Measurements from ENCODE around the gene SOX6. TPM values are rescaled to one million over a fixed set of nuclear protein-coding genes. Genes with fewer than 3 reads are reported as not detected.
"Not testable (repeated sequence)": the region's sequence is repeated elsewhere in the genome, so short reads cannot be mapped to it uniquely, and the experiment has no call there.

SOX6 gene
- total RNA-seq, 1 experiment from 2014 or later = 18.4 TPM

DNA sequence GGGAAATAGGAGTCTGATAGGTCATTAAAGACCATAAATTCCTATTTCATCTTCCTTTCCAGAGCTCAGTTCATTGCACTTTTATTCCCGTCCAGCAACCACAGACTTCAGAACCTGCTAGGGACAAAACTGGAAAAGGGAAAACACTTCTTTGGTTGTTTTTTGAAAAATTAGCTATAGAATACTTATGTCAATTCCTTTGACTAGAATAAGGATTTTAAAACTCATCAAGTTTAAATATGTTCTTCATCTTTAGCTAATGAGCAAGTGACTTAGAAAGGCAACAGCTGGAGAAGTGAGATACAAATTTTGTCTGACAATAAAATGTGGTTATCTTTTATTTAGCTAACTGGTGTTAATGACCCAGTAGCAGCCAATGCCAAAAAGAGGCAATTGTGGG lies 206.9 kb downstream of the SOX6 start:
- no peak for DNase-seq
- Mint-ChIP-seq H3K27me3 (ENCODE audit: unreplicated experiment) (no peaks in the 10 kb centered on the region), H3K36me3 (ENCODE audit: insufficient read depth, unreplicated experiment) (no peaks in the 10 kb centered on the region), H3K4me3 (ENCODE audit: low read depth, unreplicated experiment) (no peak overlapping the region), H3K27ac (ENCODE audit: unreplicated experiment) (no peak overlapping the region), H3K4me1 (ENCODE audit: low read depth, unreplicated experiment) (peaks cover 24% of the 10 kb centered on the region), H3K9me3 (ENCODE audit: low read depth, unreplicated experiment) (no peaks in the 10 kb centered on the region)
- BruUV-seq (replicated peaks) = no TSS peak
- TF ChIP-seq, protein P1, sequence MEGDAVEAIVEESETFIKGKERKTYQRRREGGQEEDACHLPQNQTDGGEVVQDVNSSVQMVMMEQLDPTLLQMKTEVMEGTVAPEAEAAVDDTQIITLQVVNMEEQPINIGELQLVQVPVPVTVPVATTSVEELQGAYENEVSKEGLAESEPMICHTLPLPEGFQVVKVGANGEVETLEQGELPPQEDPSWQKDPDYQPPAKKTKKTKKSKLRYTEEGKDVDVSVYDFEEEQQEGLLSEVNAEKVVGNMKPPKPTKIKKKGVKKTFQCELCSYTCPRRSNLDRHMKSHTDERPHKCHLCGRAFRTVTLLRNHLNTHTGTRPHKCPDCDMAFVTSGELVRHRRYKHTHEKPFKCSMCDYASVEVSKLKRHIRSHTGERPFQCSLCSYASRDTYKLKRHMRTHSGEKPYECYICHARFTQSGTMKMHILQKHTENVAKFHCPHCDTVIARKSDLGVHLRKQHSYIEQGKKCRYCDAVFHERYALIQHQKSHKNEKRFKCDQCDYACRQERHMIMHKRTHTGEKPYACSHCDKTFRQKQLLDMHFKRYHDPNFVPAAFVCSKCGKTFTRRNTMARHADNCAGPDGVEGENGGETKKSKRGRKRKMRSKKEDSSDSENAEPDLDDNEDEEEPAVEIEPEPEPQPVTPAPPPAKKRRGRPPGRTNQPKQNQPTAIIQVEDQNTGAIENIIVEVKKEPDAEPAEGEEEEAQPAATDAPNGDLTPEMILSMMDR (IDR thresholded peaks at IDR 0.05; ENCODE audit: unreplicated experiment) = no peak
- CTCF ChIA-PET = no interaction called here
- intact Hi-C loops (cut with micrococcal nuclease; ENCODE audit: unreplicated experiment) = no loop called here

DNA sequence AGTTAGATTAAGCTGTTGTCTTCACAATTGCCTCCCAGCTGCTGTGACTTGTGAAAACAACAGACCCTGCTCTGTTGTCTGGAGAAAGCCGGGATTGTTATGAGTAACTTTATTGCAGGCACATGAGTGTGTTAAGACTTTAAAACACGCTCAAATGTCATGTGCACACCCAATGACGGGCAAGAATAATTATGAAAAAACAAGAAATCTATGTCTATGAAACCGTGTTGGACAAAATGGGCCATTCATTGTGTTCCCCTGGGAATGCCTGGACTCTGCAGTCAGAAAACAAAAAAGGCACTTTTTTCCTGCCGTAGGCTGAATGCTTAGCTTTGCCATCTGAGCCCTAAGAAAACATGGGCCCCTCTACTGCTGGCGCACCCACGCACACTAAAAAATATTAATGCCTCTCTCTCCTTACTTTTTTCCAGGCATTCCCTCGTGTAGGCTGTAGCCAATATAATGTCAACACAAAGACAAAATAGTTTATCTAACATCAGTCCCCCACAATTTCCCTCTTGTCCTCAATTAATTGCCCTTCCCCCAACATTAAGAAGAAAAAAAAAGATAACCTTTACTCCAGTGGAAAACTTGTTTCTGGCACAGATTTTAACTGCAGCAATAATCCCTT lies 207.9 kb downstream of the SOX6 start:
- Mint-ChIP-seq H3K9me3 (ENCODE audit: low read depth, unreplicated experiment) (no peaks in the 10 kb centered on the region), H3K36me3 (ENCODE audit: insufficient read depth, unreplicated experiment) (no peaks in the 10 kb centered on the region), H3K4me1 (ENCODE audit: low read depth, unreplicated experiment) (peaks cover 18% of the 10 kb centered on the region), H3K4me3 (ENCODE audit: low read depth, unreplicated experiment) (no peak overlapping the region), H3K27ac (ENCODE audit: unreplicated experiment) (no peak overlapping the region), H3K27me3 (ENCODE audit: unreplicated experiment) (no peaks in the 10 kb centered on the region)
- DNase-seq = no peak
- BruUV-seq (replicated peaks) = no TSS peak
- CTCF ChIA-PET = no interaction called here
- TF ChIP-seq, protein P1 (IDR thresholded peaks at IDR 0.05; ENCODE audit: unreplicated experiment) = no peak
- intact Hi-C loops (cut with micrococcal nuclease; ENCODE audit: unreplicated experiment) = no loop called here

DNA sequence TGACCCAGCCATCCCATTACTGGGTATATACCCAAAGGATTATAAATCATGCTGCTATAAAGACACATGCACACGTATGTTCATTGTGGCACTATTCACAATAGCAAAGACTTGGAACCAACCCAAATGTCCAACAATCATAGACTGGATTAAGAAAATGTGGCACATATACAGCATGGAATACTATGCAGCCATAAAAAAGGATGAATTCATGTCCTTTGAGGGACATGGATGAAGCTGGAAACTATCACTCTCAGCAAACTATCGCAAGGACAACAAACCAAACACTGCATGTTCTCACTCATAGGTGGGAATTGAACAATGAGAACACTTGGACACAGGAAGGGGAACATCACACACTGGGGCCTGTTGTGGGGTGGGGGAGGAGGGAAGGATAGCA lies 209.4 kb downstream of the SOX6 start:
- H3K9me3 Mint-ChIP-seq (ENCODE audit: low read depth, unreplicated experiment); H3K27me3 Mint-ChIP-seq (ENCODE audit: unreplicated experiment); H3K4me3 Mint-ChIP-seq (ENCODE audit: low read depth, unreplicated experiment); H3K27ac Mint-ChIP-seq (ENCODE audit: unreplicated experiment); BruUV-seq (replicated peaks); DNase-seq; H3K36me3 Mint-ChIP-seq (ENCODE audit: insufficient read depth, unreplicated experiment); CTCF ChIA-PET; intact Hi-C loops (cut with micrococcal nuclease; ENCODE audit: unreplicated experiment): not testable (repeated sequence)
- peaks cover 18% of the 10 kb centered on the region for H3K4me1 Mint-ChIP-seq (ENCODE audit: low read depth, unreplicated experiment)

DNA sequence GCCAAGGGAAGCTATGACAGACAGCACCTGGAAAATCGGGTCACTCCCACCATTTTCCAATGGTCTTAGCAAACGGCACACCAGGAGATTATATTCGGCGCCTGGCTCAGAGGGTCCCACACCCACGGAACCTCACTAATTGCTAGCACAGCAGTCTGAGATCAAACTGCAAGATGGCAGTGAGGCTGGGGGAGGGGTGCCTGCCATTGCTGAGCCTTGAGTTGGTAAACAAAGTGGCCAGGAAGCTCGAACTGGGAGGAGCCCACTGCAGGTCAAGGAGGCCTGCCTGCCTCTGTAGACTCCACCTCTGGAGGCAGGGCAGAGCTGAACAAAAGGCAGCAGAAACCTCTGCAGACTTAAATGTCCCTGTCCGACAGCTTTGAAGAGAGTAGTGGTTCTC lies 214.7 kb downstream of the SOX6 start:
- H3K27me3 Mint-ChIP-seq (ENCODE audit: unreplicated experiment); BruUV-seq (replicated peaks); H3K4me3 Mint-ChIP-seq (ENCODE audit: low read depth, unreplicated experiment); CTCF ChIA-PET; H3K27ac Mint-ChIP-seq (ENCODE audit: unreplicated experiment); intact Hi-C loops (cut with micrococcal nuclease; ENCODE audit: unreplicated experiment); H3K9me3 Mint-ChIP-seq (ENCODE audit: low read depth, unreplicated experiment); DNase-seq; H3K4me1 Mint-ChIP-seq (ENCODE audit: low read depth, unreplicated experiment); H3K36me3 Mint-ChIP-seq (ENCODE audit: insufficient read depth, unreplicated experiment): not testable (repeated sequence)

DNA sequence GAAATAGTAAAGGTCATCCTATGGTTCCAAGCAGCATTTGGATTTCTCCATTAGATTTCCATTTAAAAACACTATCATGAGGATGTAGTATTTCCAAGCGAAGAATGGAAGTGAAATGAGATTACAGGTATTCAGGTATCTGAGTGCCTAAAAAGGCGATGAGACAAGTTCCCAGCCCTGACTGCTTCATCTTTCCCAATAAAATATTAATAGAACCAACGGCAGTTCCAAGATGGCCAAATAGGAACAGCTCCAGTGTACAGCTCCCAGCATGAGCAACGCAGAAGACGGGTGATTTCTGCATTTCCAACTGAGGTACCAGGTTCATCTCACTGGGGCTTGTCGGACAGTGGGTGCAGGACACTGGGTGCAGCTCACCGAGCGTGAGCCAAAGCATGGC lies 215.2 kb downstream of the SOX6 start:
- CTCF ChIA-PET; H3K27me3 Mint-ChIP-seq (ENCODE audit: unreplicated experiment); H3K4me3 Mint-ChIP-seq (ENCODE audit: low read depth, unreplicated experiment); H3K9me3 Mint-ChIP-seq (ENCODE audit: low read depth, unreplicated experiment); H3K36me3 Mint-ChIP-seq (ENCODE audit: insufficient read depth, unreplicated experiment); H3K27ac Mint-ChIP-seq (ENCODE audit: unreplicated experiment); BruUV-seq (replicated peaks); intact Hi-C loops (cut with micrococcal nuclease; ENCODE audit: unreplicated experiment); H3K4me1 Mint-ChIP-seq (ENCODE audit: low read depth, unreplicated experiment); DNase-seq: not testable (repeated sequence)

DNA sequence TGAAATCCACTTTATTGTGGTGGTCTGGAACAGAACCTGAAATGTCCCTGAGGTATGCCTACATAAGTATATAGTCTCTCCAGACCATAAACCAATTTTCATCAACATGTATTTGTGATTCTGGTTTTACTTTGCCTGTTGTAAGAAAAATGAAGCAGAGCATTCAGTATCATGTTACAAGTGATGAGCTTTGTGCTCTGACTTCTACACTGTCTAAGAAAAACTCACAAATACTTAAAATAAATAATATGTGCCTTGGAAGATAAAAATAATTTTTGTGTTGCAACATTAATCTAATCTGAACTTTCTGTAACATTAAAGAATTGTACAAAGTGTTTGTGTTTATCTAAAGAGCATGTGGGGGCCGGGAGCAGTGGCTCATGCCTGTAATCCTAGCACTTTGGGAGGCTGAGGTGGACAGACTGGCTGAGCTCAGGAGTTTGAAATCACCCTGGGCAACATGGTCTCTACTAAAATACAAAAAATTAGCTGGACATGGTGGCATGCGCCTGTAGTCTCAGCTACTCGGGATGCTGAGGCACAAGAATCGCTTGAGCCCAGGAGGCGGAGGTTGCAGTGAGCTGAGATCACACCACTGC lies 219.5 kb downstream of the SOX6 start:
- CTCF ChIA-PET = interaction anchor here (0.7 to 0.9 kb wide), 2 partner anchors 10 to 28 kb away, joined by 3 to 9 read pairs; no protein-coding TSS in a partner anchor
- no peaks in the 10 kb centered on the region for H3K36me3 Mint-ChIP-seq (ENCODE audit: insufficient read depth, unreplicated experiment)
- peaks cover 6% of the 10 kb centered on the region for H3K4me1 Mint-ChIP-seq (ENCODE audit: low read depth, unreplicated experiment)
- no peak overlapping the region for H3K27ac Mint-ChIP-seq (ENCODE audit: unreplicated experiment)
- H3K27me3 Mint-ChIP-seq (ENCODE audit: unreplicated experiment) = no peaks in the 10 kb centered on the region
- BruUV-seq (replicated peaks) = no TSS peak
- H3K9me3 Mint-ChIP-seq (ENCODE audit: low read depth, unreplicated experiment) = peaks cover 3% of the 10 kb centered on the region
- TF ChIP-seq, protein P1 (IDR thresholded peaks at IDR 0.05; ENCODE audit: unreplicated experiment) = no peak
- no peak overlapping the region for H3K4me3 Mint-ChIP-seq (ENCODE audit: low read depth, unreplicated experiment)
- DNase-seq = no peak
- intact Hi-C loops (cut with micrococcal nuclease; ENCODE audit: unreplicated experiment) = no loop called here

Data from Calu3 (cell line).